LNCaP clone FGC (cell line): ENCODE results near the gene KDM6A.
"Not testable (repeated sequence)": the region's sequence is repeated elsewhere in the genome, so short reads cannot be mapped to it uniquely, and the experiment has no call there.

Experiments used
- DNase-seq: peaks from one replicate; pipeline ENCODE4 v3.0.0-alpha.2; 2011; ENCODE audit warnings: low read depth
- H3K4me3 ChIP-seq: 2 replicates; pipeline ENCODE4 v1.5.1; 2011; ENCODE audit warnings: mild to moderate bottlenecking, low read depth, low read length, control low read depth
- TF ChIP-seq, protein P1 (sequence below): IDR thresholded peaks from 2 replicates; pipeline ENCODE4 v1.5.1; 2012; ENCODE audit warnings: mild to moderate bottlenecking; ENCODE audit not compliant: control insufficient read depth, insufficient read depth; ENCODE audit errors: extremely low read depth

The KDM6A gene

GRCh38 chrX:44872821-44873414, at the start of gene KDM6A:
Gene KDM6A (plus strand): TSS chrX:44873188. CDS start chrX:44873552, 364 bp downstream.
- TF ChIP-seq, protein P1, sequence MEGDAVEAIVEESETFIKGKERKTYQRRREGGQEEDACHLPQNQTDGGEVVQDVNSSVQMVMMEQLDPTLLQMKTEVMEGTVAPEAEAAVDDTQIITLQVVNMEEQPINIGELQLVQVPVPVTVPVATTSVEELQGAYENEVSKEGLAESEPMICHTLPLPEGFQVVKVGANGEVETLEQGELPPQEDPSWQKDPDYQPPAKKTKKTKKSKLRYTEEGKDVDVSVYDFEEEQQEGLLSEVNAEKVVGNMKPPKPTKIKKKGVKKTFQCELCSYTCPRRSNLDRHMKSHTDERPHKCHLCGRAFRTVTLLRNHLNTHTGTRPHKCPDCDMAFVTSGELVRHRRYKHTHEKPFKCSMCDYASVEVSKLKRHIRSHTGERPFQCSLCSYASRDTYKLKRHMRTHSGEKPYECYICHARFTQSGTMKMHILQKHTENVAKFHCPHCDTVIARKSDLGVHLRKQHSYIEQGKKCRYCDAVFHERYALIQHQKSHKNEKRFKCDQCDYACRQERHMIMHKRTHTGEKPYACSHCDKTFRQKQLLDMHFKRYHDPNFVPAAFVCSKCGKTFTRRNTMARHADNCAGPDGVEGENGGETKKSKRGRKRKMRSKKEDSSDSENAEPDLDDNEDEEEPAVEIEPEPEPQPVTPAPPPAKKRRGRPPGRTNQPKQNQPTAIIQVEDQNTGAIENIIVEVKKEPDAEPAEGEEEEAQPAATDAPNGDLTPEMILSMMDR = no peak
- peak; percentile 86 for DNase-seq
- peak within 1 kb of the TSS; percentile 83 for H3K4me3 ChIP-seq

DNA sequence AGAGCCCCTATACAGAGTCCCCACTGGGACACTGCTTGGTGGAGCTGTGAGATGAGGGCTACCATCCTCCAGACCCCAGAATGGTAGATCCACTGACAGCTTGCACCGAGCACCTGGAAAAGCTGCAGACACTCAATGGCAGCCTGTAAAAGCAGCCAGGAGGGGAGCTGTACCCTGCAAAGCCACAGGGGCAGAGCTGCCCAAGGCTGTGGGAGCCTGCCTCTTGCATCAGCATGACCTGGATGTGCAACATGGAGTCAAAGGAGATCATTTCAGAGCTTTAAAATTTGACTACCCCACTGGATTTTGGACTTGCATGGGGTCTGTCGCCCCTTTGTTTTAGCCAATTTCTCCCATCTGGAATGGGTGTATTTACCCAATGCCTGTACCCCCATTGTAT, 49.8 kb upstream of the KDM6A start:
- H3K4me3 ChIP-seq, DNase-seq: not testable (repeated sequence)

- TF ChIP-seq, protein P1 = no peak
- H3K4me3 ChIP-seq = no peak overlapping the region
- no peak for DNase-seq
Measured at GRCh38 chrX:44828008-44828605, 44.9 kb upstream of the KDM6A start.

- no peak overlapping the region for H3K4me3 ChIP-seq
- DNase-seq = no peak
- TF ChIP-seq, protein P1 = no peak
Measured at GRCh38 chrX:44829832-44830231, 43.2 kb upstream of the KDM6A start.

DNA sequence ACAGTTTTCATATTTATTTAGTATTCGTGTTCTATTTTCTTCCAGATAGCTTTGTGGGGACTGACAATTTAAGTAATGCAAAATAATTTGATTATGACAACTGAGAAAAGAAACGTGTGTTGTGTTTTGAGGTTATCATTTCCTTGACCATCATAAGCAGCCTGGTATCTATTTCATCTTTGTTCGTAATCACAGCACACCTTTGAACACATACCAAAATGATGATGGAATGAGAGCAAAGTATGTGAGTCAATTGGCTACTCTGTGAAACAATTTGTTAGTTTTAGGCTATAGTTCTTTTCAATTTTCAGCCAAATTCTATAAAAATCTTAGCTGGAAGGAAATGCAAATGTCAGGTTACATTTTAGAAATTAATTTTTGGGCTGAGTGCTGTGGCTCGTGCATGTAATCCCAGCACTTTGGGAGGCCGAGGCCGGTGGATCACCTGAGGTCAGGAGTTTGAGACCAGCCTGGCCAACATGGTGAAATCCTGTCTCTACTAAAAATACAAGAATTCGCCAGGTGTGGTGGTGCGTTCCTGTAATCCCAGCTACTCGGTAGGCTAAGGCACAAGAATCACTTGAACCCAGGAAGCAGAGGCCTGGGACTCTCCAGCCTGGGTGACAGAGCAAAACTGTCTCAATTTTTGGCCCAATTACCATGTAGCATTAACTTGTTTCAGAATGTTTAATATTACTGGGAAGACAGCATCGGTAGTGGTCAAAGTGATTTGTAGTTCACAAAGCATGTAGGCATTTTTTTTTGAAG, 30.3 kb upstream of the KDM6A start:
- no peak for DNase-seq
- H3K4me3 ChIP-seq = no peak overlapping the region
- TF ChIP-seq, protein P1 = no peak

DNA sequence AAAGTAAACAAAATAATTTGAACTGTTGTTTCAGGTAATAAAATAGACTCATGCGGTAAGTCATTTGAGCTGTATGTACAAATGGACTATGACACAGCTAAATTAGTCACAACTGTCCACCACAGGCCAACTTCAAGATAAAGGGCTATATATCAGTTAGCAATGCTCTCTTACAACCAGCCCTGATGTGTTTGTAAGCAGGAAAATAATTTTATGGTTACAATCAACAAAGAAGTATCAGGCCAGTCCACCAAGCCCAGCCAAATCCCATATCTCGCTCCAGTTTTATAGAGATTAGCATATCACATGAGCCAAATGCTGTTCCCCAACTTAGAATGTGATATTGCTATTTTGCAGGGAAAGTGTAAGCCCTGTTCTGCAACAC, 29.7 kb upstream of the KDM6A start:
- DNase-seq = no peak

DNA sequence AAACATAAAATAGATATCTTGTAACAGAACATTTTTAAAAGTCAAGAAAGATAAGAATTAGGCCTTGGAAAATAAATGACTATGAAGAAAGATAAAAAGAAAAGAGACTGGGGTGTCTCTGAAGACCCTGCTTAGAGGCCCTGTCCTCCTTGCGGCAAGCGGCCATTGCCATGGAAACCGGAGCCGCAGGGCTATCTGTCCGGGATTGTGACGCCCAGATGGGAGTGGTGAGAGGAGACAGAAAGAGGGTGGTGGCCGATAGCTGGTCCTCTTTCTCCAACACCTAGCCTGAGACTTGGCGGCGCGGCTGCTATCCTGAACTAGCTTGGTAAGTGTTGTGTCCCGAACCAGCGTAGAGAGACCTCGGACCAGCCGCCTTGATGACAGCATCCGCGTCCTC, 29.2 kb upstream of the KDM6A start, which contains the start of gene DUSP21:
Gene DUSP21, plus strand, starts transcription at position 269 of the 400 bp plus-strand sequence. Its CDS starts 112 bp downstream, at position 381.
- no peak for DNase-seq
- TF ChIP-seq, protein P1 = no peak
- no peak within 1 kb of the TSS for H3K4me3 ChIP-seq

More for the DNA sequence above, 29.7 kb upstream of the KDM6A start:
- TF ChIP-seq, protein P1 = no peak
- H3K4me3 ChIP-seq = no peak overlapping the region
